GM19035 (cell line): Measurements from ENCODE around the gene TRIM8.
"Not testable (repeated sequence)": the region's sequence is repeated elsewhere in the genome, so short reads cannot be mapped to it uniquely, and the experiment has no call there.

Experiments
- ATAC-seq: cut with Tn5 transposase; IDR thresholded peaks from one replicate; pipeline ENCODE4 v1.9.1; 2021; ENCODE audit not compliant: unreplicated experiment

The TRIM8 gene

DNA sequence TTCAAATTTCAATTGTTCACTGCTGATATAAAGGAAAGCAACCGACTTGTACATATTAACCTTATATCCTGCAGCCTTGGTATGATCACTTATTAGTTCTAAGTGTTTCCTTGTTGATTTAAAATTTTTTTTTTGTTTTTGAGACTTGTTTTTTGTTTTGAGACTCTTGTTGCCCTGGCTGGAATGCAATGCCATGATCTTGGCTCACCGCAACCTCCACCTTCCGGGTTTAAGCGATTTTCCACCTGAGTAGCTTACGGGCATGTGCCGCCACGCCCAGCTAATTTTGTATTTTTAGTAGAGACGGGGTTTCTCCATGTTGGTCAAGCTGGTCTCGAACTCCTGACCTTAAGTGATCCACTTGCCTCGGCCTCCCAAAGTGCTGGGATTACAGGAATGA lies 51.1 kb downstream of the TRIM8 start:
- not testable (repeated sequence) for ATAC-seq

DNA sequence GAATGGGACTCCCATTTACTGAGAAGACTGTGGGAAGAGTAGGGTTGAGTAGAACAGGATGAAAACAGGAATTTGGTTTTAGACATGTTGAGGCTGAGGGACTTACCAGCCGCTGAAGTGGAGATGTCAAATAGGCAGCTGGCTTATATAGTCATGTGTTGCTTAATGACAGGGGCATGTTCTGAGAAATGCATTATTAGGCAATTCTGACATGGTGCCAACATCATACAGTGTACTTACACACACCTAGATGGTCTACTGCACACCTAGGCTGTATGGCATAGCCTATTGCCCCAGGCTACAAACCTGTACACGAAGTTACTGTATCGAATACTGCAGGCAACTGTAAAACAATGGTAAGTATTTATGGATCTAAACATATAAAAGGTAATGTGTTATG lies 52.5 kb downstream of the TRIM8 start:
- ATAC-seq = no peak

DNA sequence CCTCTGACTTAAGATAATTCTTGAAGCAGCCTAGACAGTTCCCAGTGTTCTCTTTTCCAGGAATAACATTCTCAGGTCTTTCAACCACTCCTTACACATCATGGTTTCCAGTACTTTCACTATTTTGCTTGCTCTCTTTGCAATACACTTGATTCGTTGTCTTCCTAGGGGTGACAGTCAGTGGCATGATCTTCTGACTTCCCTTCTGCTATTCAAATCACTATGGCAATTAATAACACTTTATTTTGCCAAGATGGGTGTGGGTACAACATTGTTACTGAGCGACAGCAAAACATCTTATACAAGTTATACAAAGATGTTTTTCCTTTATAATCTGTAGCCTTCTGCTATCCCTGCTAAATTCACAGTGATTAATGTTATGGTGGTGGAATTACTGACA lies 54.6 kb downstream of the TRIM8 start:
- ATAC-seq = no peak

DNA sequence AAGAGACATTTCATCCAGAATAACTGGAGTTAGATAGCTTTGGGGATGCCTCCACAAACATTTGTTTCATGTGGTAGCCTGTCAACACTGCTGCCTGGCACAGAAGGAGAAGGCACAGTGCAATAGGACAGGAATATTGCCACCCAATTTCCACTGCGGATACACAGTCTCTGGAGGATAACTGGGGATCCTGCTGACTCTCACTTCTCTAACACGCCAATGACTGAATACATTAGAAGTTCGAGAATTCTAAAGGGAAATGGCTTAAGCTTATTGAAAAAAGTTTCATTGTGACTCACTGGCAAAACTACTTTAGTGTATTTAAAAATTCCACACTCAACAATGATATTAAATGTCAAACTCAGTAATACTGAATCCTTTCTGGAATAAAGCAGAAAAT lies 57.0 kb downstream of the TRIM8 start:
- ATAC-seq = no peak

DNA sequence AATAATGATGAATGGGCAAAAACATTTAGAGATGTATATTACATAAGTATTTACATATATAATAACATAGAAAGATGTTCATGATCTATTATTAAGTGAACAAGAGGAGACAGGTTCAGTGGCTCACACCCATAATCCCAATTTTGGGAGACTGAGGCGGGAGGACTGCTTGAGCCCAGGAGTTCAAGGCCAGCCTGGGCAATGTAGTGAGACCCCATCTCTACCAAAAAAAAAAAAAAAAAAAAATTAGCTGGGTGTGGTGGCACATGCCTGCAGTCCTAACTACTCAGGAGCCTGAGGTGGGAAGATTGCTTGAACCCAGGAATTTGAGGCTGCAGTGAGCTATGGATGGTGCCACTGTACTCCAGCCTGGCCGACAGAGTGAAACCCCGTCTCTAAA lies 57.5 kb downstream of the TRIM8 start:
- ATAC-seq = no peak

DNA sequence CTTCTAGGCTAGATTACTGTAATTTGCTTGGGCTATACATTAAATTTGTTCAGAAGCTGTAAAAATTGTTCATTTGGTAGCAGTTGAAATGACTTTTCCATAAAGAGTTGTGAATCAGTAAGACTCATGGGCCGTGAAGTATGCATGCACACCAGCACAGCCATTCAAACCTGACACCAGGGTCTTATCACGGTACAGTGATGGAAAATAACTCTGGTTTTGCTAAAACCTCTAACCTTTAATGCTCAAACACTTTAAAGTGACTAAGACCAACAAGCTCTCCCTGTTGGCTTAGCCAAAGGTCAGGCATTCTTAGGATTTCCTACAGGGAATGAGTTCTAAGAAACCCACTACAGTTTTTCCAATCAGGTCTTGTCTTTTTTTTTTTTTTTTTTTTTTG lies 58.5 kb downstream of the TRIM8 start:
- no peak for ATAC-seq

DNA sequence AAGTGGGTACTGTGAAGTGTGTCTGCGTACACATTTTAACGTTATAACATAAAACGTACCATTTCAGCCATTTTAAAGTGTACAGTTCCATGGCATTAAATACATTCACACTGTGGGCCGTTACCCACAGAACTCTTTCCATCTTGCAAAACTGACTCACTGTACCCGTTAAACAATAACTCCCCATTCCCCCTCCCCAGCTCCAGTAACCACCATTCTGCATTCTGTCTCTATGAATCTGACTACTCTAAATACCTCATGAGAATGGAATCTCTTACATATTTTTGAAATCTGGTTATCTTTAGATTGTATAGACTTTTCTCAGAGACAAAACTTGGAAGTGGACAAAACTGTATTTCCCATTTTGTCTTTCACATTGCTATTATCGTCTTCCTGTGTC lies 60.6 kb downstream of the TRIM8 start:
- ATAC-seq = no peak

DNA sequence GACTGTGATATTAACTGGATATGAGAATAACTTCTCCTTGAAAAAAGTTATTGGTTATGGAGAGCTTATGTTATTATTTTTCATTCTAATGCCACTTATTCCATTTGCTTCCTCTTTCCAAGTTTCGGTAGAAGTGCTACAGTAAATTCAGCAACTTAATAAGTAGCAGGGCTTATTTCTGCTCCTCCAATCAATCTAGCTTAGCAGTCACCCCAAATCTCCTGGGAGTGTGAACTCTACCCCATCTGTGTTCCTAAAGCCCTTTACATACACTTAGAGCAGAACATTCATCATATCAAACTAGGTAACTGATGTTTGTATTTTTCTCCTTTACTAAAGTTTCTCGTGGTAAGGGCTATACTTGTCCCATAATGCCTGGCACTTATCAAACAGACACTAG lies 61.3 kb downstream of the TRIM8 start:
- ATAC-seq = no peak
